ENCODE data around the gene RHOF.
"Not testable (repeated sequence)": the region's sequence is repeated elsewhere in the genome, so short reads cannot be mapped to it uniquely, and the experiment has no call there.

RHOF gene

DNA sequence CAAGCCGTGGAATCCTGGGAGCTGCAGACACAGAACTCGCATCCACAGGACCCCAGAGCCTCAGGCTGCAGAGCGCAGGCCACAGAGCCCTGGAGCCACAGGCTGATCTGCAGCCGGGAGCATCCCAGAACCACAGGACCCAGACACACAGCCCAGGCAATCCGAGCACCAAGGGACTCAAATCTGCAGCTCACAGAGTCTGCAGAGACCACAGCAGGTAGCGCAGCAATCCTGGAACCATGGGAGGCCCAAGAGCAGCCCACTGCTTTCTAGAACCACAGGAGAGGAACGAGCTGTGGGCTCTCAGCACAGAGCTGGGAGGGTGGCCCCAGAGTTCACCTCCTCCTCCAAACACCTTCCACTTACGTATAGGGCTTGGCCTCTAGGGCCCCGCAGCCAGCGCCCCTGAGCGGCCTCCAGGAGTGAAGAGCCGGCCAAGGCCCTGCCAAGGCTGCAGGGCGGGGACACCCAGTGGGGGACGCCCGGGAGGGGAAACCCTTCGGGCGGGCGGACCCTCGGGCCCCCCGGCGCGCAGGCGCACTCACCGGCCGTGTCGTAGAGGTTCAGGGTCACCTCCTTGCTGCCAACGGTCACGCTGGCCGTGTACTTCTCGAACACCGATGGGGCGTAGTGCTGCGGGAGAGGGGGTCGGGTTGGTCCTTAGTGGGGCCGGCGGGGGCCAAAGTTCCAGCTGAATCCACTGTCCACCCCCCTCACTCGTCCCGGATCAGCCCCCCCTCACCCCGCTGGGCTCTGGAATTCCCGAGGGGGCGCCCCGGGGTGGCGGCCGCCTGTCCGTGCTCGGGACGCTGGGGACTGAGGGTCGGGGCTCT, 665 bp downstream of the RHOF start:
- DNase-seq (ENCODE audit: low spot score): no peak

DNA sequence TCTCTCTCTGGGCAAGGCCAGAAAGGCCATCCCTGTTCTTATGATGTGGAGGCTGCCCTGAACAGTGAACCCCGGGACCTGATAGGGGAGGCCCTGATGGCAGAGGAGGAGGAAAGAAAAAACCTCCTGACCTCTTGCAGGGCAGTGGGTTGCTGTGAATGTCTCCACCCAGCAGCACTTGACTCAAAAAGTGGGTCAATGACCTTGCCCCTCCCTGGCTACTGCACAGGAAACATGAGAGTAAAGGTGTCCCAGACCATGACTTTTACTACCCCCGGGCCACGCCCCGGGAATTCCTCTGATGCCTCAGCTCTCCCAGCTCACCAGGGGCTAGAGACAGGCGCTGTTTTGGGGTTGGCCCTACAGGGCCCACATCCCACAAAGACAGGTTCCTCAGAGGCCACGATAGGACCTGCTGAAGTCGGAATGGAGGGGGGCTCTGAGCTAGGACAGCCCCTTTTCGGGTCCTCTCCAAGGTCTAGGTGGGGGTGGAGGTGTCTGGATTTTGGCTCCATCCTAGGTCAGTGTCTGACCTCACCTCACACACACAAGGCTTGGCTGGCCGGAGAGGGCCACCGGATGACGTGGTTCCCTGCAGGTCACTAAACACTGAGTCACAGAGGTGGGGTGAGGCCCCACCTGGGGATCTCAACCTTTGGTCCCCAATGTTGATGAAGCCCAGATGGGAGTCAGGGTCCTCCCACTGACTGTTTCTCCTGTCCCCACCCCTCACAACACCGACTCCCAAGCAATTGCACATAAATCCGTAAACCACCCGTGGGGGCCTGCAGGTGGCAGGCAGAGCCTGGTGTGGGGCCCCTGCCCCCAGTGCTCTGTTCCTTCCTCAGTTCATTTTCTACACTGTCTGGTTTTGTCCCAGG, 1.6 kb downstream of the RHOF start:
- no peak for DNase-seq (ENCODE audit: low spot score)

DNA sequence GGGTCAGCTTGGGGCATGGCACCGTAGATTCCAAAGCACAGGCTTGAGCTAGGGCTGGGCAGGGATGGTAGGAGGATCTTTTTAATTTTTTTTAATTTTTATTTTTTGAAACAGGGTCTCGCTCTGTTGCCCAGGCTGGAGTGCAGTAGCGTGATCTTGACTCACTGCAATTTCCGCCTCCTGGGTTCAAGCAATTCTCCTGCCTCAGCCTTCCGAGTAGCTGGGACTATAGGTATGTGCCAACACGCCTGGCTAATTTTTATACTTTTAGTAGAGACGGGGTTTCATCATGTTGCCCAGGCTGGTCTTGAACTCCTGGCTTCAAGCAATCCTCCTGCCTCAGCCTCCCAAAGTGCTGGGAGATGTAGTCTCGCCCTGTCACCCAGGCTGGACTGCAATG, 2.7 kb downstream of the RHOF start:
- not testable (repeated sequence) for DNase-seq (ENCODE audit: low spot score)

DNA sequence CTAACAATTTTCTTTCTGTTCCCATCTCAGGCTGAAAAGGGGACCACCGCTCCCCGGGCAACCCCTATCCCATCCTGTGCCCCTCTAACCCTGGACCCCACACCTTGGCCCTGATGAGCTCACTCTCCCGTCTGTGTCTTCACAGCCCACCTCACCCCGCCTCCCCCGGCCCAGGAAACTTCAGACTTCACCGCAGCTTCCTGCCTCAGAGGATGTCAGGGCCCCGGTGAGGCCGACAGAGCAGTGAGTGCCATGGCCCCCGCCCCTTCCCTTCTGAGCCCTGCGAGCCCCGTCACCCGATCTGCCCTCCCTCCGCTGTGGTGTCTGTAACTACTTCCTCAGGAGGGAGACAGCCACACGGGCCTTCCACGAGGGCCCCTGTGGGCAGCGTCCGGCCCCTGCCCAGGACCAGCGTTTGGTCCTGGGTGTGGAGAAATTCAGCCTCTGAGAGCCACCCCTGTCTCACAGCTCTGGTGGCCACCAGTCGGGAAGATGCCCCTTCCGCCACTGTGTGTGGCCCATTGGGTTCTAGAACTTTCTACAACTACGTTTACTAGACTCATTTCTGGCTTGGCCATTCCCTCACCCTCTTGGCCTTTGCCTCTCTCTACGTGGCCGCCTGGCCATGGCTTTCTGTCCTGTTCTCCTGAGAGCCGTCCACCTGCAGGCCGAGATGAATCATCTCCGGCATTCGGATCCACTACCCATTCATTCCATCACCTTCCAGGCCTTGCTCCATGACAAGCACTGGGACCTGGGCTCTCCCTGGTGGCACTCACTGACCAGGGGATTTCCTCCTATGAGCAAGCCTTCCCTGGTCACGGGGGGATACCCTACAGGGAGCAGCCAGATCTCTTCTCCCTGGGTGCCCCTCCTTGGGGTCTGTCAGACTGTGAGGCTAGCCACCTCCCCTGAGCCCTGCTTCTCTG, 3.4 kb downstream of the RHOF start:
- no peak for DNase-seq (ENCODE audit: low spot score)

DNA sequence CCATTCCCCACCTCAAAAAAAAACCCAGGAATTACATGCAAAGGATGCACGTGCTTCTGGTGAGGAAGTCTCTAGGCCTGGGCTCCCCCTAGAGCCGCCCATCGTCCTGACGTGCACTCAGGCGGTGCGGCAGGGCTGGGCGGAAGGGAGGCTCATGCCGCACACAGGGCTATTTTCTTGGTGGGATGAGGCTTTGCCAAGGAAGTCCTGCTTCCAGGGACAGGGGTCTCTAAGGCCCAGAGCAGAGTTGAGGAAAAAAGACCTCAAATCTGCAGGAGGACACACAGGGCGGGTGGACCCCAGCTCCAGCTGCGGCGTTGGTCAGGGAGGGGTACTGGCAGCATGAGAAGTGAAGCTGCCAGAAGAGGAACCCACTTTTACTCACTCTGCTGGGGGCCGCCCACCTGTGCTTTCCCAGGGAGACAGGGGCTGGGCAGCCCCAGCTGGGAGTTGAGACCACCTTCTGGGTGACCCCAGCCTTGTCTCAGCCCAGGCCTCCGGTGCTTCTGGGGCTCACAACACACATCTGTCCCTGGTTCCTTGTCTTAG, 4.2 kb downstream of the RHOF start:
- no peak for DNase-seq (ENCODE audit: low spot score)

DNA sequence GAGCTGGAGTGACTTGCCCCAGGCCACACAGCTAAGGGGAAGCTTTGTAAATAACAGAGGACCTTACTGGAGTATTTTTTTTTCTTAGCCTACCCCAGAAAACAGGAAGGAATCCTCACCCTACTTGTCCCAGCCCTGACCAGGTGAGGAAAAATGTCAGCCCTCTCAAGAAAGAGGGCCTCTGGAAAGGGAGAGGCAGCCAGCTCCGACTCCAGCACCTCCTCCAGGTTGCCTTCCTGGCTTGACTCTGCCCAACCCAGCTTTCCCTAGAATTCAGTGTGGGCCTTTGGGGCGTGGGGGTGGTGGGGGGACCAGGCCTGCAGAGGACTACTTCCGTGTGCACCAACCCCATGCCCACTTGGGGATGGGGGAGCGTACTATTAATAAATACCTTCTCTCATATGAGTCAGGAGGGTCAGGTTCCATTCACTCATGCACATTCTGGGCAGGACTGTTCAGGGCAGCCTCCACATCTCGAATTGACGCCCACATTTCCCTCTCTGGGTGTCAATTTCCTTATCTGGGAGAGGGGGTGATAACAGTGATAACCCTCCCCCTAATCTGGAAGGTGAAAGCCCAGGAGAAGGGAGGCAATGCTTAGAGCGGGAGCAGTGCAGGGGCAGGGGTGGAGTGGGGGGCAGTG, 5.2 kb downstream of the RHOF start:
- no peak for DNase-seq (ENCODE audit: low spot score)

DNA sequence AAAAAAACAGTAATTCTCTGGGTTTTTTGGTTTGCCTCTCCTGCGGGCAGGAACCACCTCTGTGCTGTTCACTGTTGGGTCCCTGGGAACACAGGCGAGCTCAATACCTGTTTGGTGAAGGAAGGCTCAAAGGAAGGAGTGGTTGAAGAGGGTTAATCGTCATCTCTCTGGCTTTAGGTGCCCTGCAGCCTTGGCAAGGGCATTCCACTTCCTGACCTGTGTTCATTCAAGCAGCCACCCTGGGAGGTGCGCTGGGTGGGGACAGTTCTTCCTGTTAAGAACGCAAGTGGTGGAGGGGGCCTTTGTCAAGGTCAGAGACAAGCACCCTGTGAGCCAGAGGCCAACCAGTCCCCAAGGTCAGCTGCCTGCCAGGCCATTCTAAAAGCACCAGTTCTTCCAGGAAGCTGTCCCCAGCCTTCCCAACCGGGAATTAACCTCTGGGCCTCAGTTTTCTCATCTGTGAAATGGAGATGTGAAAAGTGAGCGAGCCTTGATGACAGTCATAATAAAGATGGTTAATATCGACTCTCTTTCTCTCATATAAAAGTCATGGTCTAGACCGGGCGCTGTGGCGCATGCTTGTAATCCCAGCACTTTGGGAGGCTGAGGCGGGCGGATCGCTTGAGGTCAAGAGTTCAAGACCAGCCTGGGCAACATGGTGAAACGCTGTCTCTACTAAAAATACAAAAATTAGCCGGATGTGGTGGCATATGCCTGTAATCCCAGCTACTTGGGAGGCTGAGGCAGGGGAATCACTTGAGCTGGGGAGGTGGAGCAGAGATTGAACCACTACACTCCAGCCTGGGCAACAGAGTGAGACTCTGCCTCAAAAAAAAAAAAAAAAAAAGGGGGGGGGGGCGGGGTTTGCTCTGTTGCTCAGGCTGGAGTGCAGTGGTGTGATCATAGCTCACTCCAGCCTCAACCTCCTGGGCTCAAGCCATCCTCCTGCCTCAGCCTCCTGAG, 6.1 kb downstream of the RHOF start:
- DNase-seq (ENCODE audit: low spot score): no peak

DNA sequence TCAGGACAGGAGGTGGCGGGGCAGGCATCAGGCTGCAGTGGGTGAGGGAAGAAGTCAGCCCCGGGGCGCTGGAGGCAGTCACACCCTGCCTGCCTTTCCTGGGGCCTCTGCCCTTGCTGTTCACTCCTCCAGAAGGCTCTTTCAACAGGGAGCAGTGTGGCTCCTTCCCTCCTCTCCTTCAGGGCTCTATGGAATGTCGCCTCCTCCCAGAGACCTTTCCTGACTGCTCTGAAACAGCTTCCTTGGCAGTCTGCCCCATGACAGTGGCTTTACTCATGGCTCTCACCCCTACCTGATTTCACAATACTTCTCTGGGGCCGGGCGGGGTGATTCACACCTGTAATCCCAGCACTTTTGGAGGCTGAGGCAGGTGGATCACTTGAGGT, 7.1 kb downstream of the RHOF start:
- no peak for DNase-seq (ENCODE audit: low spot score)

DNA sequence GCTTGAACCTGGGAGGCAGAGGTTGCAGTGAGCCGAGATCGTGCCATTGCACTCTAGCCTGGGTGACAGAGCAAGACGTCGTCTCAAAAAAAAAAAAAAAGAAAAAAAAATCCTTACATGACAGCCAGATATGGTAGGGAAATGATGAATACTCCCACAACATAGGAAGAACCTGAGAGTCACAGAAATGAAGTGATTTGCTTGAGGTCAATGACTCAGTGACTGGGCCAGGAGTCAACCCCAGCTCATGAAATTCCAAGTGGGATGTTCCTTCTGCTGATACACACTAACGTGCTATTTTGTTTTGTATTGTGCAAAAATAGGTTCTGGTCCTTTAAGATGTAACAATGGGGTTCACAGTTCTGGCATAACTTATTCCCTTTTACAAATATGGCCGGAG, 9.0 kb downstream of the RHOF start:
- no peak for DNase-seq (ENCODE audit: low spot score)

DNA sequence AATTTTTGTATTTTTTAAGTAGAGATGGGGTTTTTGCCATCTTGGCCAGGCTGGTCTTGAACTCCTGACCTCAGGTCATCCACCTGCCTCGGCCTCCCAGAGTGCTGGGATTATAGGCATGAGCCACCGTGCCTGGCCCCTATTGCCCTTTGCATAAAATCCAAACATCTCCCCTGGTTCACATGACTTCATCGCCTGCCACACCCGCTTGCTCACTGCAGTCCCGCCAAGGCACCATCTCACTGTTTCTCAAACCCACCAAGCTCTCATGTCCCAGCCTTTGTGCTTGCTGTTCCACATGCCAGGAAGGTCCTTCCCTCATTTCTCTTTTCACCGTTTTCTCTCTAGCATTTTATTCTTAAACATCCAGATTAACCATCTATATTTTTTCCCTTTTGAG, 9.7 kb downstream of the RHOF start:
- no peak for DNase-seq (ENCODE audit: low spot score)

DNA sequence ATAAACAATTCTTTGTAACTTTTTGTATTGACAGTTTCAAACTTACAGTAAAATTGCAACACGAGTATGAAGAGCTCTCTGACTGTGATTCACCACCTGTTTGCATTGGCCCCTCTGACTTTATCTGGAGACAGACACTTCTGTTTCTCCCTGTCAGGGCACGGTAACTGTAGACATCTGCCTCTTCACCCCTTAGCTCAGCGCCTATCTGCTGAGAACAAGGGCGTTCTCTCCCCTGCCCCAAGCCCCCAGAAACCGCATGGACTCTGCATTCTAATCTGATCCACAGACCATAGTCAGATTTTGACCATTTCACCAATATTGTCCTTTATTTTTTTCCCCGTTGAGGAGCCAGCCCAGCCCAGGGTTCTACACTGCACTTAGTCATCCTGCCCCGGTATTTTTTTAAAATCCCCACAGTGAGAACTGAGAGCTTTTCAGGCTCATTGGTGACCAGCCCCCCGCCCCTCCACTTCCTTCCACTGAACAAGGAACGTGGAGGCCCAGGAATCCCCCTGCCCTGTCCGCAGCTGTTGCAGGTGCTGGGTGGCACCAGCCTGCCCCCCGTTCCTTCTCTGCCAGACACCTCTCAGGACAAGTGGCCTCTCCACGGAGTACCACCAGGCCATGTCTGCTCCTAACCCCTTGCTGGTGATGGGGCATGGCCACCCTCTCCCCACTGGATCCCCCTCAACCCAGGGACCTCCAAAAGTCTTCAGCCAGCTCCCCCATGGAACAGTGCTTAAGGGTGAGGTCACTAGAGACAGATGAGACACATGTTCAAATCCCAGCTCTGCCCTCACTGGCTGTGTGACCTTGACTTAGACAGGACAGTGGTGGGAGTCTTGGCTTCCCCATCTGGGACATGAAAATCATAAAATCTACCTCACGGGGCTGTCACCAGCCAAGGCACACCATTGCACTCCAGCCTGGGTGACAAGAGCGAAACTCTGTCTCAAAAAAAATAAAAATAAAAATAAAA, 11.2 kb downstream of the RHOF start:
- peak; percentile 57 for DNase-seq (ENCODE audit: low spot score)

DNA sequence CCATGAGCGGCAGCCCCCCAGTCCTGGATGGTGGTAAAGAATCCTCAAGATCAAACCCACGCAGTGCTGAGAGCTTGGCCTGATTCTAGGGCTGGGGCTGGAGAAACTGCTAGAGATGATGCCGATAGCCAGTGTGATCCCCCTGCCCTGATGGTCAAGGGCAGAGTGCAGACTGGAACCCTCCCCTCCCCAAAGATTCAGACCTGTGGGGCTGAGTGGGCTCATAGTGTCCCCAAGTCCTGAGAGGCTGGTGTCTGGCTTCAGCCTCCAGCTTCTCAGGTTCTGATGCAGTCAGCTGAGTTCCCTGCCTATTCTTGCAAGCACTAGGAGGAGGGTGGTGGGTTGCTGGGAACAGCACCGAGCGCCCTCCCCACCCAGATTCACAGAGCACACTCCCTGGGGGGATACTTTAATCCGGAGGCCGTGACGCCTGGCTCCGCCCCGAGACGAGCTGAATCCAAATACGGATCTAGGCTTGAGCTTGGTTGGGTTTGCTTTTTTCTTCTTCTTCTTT, 11.9 kb downstream of the RHOF start:
- DNase-seq (ENCODE audit: low spot score): no peak

DNA sequence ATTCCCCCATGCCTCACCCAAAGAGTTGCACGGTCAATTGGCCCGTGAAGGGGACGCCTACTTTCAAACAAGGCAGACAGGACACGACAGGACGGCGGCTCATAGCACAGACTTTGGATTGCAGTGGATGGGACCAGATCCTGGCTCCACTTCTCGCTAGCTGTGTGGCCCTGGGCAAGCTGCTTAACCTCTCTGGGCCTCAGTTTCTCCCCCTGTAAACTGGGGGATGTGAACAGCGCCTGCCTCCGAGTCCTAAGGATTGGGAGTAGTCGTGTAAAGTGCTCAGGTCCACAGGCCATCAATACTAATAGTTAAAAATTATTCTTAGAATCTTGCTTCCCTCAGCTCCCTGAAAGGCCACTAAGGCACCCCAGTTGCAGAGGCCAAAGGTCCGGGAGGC, 13.1 kb downstream of the RHOF start:
- DNase-seq (ENCODE audit: low spot score): no peak

DNA sequence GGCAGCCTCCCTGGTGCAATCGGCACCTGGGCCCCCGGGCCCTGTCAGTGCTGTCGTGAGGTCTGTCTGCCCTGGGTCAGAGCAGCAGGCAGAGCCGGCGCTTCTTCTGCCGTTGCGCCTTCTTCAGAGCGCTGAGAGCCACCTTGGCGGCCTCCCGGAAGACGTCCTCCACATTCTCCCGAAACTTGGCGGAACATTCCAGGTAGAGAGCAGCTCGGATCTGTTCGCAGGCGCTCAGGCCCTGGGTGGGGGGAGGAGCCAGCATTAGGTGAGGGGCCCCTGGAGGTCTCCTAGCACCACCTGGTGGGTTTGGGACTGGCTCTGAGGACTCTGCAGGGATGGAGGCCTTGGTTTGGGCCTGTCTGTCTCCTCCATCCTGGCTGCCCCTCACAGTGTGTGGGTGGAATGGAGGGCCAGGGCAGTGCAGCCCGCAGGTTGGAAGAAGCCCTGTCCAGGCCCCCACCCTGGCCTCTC, 14.0 kb downstream of the RHOF start:
- no peak for DNase-seq (ENCODE audit: low spot score)

DNA sequence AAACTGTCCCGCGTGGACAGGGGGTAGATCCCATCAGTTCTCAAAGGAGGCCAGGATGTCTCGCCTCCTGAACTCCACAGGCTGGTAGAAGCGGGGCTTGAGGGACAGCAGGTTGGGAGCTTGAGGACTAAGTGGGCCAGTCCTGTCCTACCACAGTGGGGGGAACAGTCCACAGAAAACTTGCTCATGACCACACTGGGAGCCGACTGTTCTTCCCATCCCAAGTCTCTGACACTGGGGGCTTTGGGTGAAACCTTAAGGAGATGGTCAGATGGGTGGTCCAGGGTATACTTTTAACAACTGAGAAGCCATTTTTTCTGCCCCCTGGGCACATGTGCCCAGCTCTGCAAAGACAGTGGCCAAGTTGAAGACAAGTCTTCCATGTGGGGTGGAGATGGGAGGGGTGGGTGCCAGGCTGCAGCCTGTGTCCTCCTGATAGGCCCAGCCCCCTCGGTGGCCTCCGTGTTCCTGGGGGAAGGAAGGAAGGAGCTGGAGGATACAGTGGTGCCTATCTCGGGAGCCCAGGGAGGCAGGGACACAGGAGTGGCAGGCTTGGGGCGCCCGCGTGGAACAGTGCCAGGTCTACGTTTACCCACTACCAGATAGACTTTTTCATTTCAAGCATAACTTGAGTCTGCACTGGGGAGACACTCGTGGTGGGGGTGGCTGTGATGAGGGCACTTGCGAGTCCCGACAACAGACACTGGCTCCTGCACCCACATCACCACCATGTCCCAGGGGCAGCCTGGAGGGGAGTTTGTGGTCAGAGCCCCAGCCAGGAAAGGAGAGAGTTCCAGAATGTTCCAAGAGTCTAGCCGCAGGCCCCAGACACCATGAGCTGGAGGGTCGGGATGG, 14.7 kb downstream of the RHOF start:
- peak; percentile 70 for DNase-seq (ENCODE audit: low spot score)

DNA sequence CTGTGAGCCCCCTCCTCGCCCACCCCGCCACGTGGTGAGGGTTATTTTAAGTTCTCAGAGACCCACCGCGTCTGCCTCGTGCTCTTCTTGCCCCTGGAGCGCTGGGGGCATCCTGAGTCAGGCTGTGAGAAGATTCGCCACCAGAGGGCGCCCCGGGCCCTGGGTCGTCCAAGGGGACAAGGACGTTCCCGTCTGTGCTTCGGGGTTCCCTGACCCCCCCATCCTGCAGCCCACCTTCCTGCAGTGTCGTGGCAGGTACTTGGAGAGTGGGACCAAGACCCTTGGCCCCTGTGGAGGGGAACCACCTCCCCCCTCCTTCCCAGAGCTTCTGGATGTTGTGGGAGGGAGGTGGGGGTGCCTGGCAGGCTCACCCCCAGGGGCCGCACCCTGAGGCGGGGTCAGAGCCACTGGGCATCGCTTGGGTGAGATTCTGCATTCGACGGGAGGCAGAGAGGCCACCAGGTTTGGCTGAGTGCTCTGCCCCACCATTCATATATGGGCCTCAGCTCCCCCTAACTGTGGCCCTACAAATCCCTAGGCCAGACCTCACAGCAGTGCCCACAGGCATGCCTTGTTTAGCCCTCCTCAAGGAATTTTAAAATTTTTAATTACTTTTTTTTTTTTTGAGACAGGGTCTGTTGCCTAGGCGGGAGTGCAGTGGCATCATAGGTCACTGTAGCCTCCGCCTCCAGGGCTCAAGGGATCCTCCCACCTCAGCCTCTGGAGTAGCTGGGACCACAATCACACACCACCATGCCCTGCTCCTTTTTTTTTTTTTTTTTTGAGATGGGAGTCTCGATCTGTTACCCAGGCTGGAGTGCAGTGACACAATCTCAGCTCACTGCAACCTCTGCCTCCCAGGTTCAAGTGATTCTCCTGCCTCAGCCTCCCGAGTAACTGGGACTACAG, 17.0 kb downstream of the RHOF start:
- DNase-seq (ENCODE audit: low spot score): peak; percentile 87

DNA sequence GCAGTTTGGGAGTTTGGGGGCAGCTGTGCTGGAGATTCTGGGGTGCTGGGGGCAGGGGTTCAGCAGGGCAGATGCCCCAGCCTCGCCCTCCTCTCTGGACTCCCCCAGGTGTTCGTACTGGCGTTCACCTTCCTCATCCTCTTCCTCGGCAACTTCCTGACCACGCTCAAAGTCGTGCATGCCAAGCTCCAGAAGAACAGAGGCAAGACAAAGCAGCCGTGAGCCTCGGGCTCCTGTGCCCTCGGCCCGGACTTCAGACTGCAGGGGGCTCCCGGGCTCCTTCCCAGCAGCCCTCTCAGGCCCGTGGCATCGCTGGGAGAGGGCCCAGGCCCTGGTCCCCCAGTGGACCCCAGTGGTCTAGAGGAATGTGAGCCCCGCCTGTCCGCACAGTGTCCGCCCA, 18.0 kb downstream of the RHOF start:
- no peak for DNase-seq (ENCODE audit: low spot score)

All from hematopoietic multipotent progenitor cell treated with erythropoietin and hydrocortisone succinate and interleukin-3 and kit ligand, for 15 days (in vitro differentiated cells).